Tibial nerve (tissue), 4 donors: ENCODE results near the gene ERN1.

Experiments used
- CTCF ChIP-seq, 5 experiments: fragments of 200-600 bp in 3 of 5; fragments of 450-650 bp in 2 of 5; sonication (generic) in 3 of 5; IDR thresholded peaks; one replicate each; pipeline ENCODE4 v1.5.1; 2016 to 2019; ENCODE audit warnings: antibody characterized with exemption in 5 of 5, mild to moderate bottlenecking in 3 of 5, moderate library complexity in 2 of 5
- EP300 ChIP-seq, 2 donors: sonication (generic); formaldehyde crosslinking; IDR thresholded peaks; one replicate each; pipeline ENCODE4 v1.6.1; 2017; ENCODE audit warnings: antibody characterized with exemption in 2 of 2, mild to moderate bottlenecking in 1 of 2

GRCh38 chr17:64148017-64148631 is 18.2 kb upstream of the ERN1 start:
- TF ChIP-seq EP300 (IDR thresholded peaks at IDR 0.05) (no peak), CTCF (IDR thresholded peaks at IDR 0.05) (no peak)
